Stomach (tissue), 4 donors: ENCODE results near the gene PRMT3.

Experiments
- EP300 ChIP-seq: sonication (generic); formaldehyde crosslinking; IDR thresholded peaks from one replicate; pipeline ENCODE4 v1.6.1; 2017; ENCODE audit warnings: antibody characterized with exemption
- TF ChIP-seq, protein P1 (sequence below), 7 experiments: fragments of 450-650 bp in 4 of 7; fragments of 200-600 bp in 3 of 7; sonication (generic) in 3 of 7; IDR thresholded peaks; one replicate each; pipeline ENCODE4 v1.5.1; 2016 to 2019; ENCODE audit warnings: antibody characterized with exemption in 7 of 7, control low read depth in 2 of 7, mild to moderate bottlenecking in 1 of 7

DNA sequence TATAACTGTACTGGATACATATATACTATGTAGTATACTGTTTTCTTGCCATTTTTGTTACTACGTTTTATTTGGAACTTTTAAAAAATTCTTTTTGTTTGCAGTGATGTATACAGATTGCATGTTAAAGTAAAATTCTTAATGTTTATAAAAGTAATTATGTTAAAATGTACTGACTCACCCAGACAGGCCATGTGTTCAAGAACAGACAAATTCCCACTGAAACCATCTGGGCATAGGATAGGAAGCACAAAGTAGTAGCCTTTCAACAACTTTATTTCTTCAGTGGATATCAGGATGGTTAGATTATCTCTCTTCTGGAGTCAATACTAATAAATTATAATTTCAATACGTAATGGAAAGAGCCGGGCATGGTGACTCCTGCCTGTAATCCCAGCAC, 19.8 kb downstream of the PRMT3 start:
- TF ChIP-seq EP300, result no peak
- TF ChIP-seq, protein P1, sequence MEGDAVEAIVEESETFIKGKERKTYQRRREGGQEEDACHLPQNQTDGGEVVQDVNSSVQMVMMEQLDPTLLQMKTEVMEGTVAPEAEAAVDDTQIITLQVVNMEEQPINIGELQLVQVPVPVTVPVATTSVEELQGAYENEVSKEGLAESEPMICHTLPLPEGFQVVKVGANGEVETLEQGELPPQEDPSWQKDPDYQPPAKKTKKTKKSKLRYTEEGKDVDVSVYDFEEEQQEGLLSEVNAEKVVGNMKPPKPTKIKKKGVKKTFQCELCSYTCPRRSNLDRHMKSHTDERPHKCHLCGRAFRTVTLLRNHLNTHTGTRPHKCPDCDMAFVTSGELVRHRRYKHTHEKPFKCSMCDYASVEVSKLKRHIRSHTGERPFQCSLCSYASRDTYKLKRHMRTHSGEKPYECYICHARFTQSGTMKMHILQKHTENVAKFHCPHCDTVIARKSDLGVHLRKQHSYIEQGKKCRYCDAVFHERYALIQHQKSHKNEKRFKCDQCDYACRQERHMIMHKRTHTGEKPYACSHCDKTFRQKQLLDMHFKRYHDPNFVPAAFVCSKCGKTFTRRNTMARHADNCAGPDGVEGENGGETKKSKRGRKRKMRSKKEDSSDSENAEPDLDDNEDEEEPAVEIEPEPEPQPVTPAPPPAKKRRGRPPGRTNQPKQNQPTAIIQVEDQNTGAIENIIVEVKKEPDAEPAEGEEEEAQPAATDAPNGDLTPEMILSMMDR (IDR thresholded peaks at IDR 0.05), result no peak
